DMS153 (cell line): ENCODE data around the gene HHLA2.
A peak's percentile ranks its signal among the peaks of the same experiment; 100 is the strongest.

Experiments used
- DNase-seq: peaks from one replicate; lab custom pipeline; 2025; lab: John Stamatoyannopoulos, UW

The HHLA2 gene

GRCh38 chr3:108393128-108393900, 97.0 kb downstream of the HHLA2 start:
- no peak for DNase-seq

DNA sequence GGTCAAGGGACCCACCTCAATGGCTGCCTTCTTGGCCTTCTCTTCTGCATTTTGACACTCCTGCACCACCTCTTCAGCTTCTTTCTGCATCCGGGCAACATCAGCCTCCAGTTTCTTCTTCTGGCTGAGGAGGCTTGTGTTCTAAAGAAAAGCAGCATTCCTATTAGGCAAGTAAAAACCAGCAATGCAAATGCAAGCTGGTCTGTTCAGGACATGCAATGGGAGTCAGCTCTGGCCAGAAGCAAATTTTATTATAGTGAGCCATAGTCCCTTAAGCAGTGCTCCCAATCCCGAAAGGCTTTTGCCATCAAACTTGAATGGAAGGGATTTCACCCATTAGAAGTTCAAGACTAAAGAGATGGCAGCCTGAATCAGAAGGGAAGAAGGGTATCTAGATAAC, 97.7 kb downstream of the HHLA2 start:
- no peak for DNase-seq

GRCh38 chr3:108394563-108394962, 98.2 kb downstream of the HHLA2 start:
- no peak for DNase-seq

GRCh38 chr3:108396336-108396735, 100.0 kb downstream of the HHLA2 start:
- no peak for DNase-seq

DNA sequence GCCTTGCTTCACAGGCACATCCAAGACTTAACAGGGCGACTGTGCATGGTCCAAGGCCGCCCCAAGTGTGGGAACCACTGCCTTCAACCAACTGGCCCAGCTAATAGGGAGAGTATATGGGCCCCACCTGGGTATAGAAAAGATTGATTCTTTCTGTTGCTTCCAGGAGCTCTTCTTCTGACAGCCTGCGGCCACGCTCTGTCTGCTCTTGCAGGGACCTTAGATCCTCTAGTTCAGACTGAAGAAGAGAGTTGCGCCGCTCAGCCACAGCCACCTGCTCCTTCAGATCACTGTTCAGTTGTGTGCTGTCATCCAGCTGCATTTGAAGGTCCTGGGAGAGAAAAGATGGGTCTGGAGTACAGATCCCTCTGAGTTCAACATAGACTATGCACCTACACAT, 102.2 kb downstream of the HHLA2 start:
- no peak for DNase-seq

- no peak for DNase-seq
These were observed 105.5 kb downstream of the HHLA2 start for GRCh38 chr3:108401836-108402235.

- DNase-seq, result no peak
These were observed 106.8 kb downstream of the HHLA2 start for GRCh38 chr3:108403198-108403597.

DNA sequence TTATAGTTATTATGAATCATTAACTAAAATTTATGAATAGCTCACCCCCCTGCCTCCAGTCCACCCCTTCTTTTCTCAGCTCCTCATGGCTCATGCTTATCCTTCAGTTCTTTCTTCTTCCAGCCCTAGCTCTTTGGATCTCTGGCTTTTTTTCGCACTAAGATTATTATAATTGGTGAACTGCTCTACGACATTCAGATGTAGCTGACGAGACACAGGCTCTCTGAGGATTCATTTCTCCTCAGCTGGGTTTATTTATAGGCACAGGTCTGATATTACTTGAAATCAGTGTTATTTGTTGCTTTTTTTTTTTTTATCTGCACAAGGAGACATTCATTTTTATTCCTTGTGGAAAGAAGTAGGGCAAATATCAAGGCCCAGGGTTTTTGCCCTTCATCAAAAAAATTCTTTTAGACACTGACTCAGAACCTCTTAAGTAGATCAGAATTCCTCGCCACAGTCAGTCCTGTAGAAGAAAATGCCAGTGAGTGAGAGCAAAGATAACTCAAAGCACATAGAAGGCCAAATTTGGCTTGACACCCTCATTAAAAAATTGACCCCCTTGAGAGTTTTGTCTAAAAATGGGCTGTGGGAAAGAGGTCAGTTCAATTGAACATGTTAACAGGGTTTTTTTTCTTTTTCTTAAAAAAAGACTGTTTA, 107.5 kb downstream of the HHLA2 start:
- DNase-seq, result no peak

- no peak for DNase-seq
These were observed 108.0 kb downstream of the HHLA2 start for GRCh38 chr3:108404368-108404767.

GRCh38 chr3:108406063-108406660, 109.8 kb downstream of the HHLA2 start:
- no peak for DNase-seq

- peak; percentile 18 for DNase-seq
These were observed 110.4 kb downstream of the HHLA2 start for GRCh38 chr3:108406661-108407206.

GRCh38 chr3:108407886-108408285, 111.5 kb downstream of the HHLA2 start:
- no peak for DNase-seq

DNA sequence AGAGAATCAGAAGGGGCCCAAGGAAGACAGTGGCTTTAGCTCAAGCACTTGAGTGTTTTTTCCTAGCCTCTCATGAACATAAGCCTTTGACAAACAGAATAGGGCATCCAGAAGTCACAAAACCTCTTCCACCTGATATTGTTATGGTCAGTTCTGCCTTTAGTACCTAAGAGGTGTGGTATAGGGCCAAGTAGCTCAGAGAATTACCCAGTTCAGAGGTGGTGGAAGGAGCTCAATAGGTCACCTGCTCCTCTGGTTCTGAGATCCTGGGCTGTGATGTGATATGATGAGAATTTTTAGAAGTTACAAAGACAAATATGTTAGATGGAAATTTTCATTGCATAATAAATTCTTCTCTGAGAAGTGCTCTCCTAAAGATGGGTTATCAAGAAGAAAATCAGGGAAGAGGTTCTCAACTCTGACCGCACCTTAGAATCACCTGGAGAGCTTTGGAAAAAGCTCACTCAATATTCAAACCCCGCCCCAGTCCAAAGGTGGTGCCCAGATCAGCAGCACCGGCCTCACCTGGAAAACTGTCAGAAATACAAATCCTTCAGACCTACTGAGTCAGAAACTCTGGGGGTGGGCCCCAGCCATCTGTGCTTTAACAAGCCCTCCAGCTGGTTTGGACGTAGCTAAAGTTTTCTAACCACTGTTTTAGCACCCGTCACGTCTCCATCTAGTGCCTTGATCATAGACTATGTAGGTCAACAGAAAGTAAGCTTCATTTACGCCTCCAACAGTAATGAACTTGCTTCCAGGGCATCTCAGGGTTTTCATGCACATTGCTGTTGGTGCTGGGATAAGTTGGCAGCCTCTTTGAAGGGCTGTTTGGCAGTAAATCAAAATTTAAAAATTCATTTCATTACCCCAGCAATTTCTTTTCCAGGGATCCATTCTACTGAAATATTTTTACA, 112.8 kb downstream of the HHLA2 start:
- no peak for DNase-seq

GRCh38 chr3:108409800-108410178, 113.4 kb downstream of the HHLA2 start:
- DNase-seq, result no peak

GRCh38 chr3:108410531-108410984, 114.2 kb downstream of the HHLA2 start:
- DNase-seq, result no peak

DNA sequence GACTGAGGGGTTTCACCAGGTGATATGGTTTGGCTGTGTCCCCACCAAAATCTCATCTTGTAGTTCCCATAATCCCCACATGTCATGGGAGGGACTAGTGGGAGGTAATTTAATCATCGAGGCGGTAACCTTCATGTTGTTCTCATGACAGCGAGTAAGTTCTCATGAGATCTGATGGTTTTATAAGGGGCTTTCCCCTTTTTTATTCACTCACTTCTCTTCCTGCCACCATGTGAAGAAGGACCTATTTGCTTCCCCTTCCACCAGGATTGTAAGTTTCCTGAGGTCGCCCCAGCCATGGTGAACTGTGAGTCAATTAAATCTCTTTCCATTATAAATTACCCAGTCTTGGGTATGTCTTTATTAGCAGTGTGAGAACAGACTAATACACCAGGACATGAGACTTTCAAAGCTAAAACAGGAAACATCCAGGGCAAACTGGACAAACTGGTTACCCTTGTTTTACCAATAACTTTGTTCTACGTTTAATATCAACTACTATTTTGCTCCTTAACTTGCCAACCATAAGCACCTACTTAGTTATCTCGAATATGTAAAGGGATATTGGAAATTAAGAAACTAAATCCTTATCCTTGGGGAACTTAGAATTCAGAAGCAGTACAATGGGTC, 115.9 kb downstream of the HHLA2 start:
- DNase-seq, result no peak

DNA sequence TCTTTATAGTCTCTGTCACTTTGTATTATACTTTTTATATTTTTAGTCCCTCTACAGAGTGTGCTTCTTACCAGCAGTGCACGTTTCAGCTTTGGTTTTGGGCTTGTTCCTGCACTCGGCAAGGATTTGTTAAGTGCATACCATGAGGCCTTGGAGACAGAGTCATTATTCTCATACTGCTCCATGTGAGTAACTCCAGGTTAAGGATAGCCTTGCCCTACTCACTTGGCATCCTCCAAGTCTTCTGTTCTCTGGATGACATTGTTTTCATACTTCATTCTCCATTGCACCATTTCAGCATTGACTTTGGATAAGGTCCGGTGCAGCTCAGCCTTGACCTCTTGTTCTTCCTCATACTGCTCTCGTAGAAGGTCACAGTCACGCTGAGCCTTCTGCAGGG, 117.7 kb downstream of the HHLA2 start:
- DNase-seq, result no peak

DNA sequence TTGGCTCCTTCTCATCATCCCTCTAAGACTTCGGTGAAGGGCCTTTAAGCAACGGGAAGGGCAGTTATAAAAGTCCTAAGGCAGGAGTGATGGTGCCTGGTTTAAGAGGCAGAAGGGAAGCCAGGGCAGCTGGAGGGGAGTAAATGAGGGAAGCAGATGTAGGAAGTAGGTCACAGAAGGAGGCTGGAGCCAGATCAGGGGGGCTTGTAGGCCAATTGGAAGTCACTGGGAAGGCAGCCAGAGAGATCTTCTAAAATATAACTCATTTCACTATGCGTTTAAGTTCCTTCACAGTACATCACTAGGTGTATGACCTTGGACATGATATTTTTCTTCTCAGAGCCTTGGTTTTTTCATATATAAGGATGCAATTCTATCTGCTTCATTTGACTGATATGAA, 119.3 kb downstream of the HHLA2 start:
- DNase-seq, result no peak

DNA sequence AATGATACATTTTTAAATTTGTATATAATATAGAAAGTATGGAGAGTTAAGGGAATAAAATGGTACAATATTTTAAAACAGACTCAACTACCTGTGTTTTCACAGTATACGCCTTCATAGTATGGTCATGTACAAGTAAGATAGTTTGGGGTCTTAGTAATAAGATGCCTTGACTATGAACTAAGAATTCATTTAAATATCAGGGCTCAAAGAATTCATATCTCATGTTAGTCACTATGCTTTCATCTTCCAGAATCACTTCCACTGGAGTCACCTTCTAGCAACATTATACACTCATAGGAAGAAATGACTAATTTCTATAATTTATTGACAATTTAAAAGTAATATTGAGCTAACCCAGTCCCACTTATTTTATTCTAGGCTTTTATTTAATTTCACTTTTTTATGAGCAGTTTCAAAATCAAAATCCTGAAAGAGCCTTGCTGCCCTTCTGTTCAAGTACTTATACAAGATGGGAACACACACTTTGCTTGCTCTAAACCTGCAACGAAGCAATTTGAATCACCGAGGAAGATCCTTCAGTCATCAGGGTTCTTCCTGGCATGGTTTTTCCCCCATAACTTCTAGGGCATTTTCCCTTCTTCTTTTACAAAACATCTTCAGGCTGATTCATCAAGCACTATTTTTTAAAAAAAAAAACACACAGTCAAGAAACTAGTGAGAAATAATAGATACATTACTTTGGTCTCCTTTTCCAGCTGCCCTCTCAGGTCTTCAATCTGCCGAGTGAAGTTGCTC, 119.9 kb downstream of the HHLA2 start:
- DNase-seq, result no peak

DNA sequence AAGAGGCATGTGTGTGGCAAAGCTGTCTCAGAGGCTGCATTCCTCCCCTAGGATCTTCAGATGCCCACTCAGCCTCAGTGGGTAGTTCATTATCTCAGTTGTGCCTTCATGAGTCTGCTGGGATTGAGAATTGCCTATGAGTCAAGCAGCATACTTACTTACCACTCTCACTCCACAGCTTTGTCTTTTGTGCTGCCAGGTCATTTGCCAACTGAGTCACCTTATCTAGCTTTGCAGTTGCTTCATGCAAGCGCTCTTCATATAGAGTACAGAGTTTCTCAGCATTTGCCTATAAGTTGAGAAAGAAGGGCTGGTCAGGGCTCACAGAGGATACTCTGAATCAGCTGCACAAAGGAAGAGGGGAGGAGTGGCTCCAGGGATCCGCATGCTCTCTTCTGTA, 124.6 kb downstream of the HHLA2 start:
- DNase-seq, result no peak
